WERI-Rb-1 (cell line): ENCODE data around the gene N4BP2L2.
"Not testable (repeated sequence)": the region's sequence is repeated elsewhere in the genome, so short reads cannot be mapped to it uniquely, and the experiment has no call there.

Experiments used
- DNase-seq: peaks from one replicate; pipeline ENCODE4 v3.0.0-alpha.2; 2020
- H3K27ac ChIP-seq: fragments of 250-450 bp; sonication (Bioruptor Pico); 2 replicates; pipeline ENCODE4 v1.5.1; 2020; ENCODE audit warnings: mild to moderate bottlenecking, moderate library complexity
- H3K27me3 ChIP-seq: fragments of 250-450 bp; sonication (Bioruptor Pico); 2 replicates; pipeline ENCODE4 v1.5.1; 2021; ENCODE audit warnings: mild to moderate bottlenecking, low read depth, moderate library complexity; ENCODE audit not compliant: insufficient read depth, severe bottlenecking
- H3K36me3 ChIP-seq: fragments of 250-450 bp; sonication (Bioruptor Pico); 2 replicates; pipeline ENCODE4 v1.5.1; 2020; ENCODE audit warnings: mild to moderate bottlenecking, moderate library complexity
- H3K4me3 ChIP-seq: 2 replicates; pipeline ENCODE4 v1.5.1; 2011; ENCODE audit warnings: low read depth, mild to moderate bottlenecking, control low read depth, low read length
- H3K9me3 ChIP-seq: fragments of 250-450 bp; sonication (Bioruptor Pico); 2 replicates; pipeline ENCODE4 v1.5.1; 2021; ENCODE audit warnings: mild to moderate bottlenecking, moderate library complexity; ENCODE audit not compliant: severe bottlenecking
- TF ChIP-seq, protein P1 (sequence below): IDR thresholded peaks from 2 replicates; pipeline ENCODE4 v1.5.1; 2011; ENCODE audit warnings: low read depth, mild to moderate bottlenecking, control low read depth, inconsistent platforms, low read length

N4BP2L2 gene

DNA sequence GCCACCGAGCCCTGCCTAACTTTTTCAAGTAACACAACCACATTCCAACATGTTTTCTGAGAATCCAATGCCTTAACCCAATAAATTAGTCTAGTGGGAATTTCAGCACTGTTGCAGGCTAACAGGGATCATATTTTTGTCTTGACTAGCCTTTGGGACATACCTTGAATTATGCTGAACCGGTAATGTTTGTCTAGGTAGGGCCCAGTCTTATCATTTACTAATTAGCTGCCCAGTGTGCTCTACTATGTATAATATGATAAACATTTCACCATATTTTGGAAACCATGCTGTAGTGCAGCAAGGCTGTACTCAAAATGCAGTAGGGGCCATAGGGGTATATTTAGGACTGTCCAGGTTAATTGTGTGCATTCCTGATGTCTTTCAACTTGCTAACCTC, 44.4 kb upstream of the N4BP2L2 start:
- DNase-seq: no peak
- no peak overlapping the region for H3K27ac ChIP-seq
- peaks cover 4% of the 10 kb centered on the region for H3K9me3 ChIP-seq
- H3K27me3 ChIP-seq: no peaks in the 10 kb centered on the region
- H3K4me3 ChIP-seq: no peak overlapping the region
- 0 out of 2 replicates have a peak, but pooled peaks cover 2% of the 10 kb centered on the region for H3K36me3 ChIP-seq
- TF ChIP-seq, protein P1, sequence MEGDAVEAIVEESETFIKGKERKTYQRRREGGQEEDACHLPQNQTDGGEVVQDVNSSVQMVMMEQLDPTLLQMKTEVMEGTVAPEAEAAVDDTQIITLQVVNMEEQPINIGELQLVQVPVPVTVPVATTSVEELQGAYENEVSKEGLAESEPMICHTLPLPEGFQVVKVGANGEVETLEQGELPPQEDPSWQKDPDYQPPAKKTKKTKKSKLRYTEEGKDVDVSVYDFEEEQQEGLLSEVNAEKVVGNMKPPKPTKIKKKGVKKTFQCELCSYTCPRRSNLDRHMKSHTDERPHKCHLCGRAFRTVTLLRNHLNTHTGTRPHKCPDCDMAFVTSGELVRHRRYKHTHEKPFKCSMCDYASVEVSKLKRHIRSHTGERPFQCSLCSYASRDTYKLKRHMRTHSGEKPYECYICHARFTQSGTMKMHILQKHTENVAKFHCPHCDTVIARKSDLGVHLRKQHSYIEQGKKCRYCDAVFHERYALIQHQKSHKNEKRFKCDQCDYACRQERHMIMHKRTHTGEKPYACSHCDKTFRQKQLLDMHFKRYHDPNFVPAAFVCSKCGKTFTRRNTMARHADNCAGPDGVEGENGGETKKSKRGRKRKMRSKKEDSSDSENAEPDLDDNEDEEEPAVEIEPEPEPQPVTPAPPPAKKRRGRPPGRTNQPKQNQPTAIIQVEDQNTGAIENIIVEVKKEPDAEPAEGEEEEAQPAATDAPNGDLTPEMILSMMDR: no peak

GRCh38 chr13:32582281-32582680, 43.7 kb upstream of the N4BP2L2 start:
- no peak overlapping the region for H3K27ac ChIP-seq
- H3K9me3 ChIP-seq: peaks cover 11% of the 10 kb centered on the region
- no peaks in the 10 kb centered on the region for H3K27me3 ChIP-seq
- no peak for DNase-seq
- TF ChIP-seq, protein P1: no peak
- no peaks in the 10 kb centered on the region for H3K36me3 ChIP-seq
- no peak overlapping the region for H3K4me3 ChIP-seq

DNA sequence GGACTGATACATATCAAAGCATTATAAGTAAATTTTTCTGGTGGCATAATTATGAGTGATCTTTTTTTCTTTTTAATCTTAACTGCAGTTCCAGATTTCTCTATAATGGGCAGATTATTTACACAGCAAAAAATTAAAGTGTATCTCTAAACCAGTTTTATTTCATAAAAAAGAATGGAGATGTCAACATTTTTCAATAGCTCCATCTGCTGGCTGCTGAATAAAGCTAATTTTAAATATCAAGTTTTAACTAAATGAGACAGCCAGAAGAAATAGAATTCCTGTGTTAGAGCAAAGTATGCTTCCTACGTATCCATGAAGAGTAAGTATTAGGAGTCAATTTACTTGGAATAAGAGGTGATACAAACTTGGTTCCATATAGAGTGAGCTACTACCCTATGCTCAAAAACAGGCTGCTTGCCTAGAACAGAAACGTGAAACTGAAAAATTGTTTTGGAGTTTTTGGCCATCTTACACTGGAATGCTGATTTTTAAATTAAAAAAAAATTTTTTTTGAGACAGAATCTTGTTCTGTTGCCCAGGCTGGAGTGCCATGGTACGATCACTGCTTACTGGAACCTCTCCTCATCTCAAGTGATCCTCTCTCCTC, 42.7 kb upstream of the N4BP2L2 start:
- Histone ChIP-seq H3K36me3 (no peaks in the 10 kb centered on the region), H3K9me3 (peaks cover 11% of the 10 kb centered on the region), H3K4me3 (no peak overlapping the region), H3K27ac (no peak overlapping the region), H3K27me3 (no peaks in the 10 kb centered on the region)
- TF ChIP-seq, protein P1: 0 out of 2 replicates have a peak, but pooled peaks have one; percentile 9
- DNase-seq: no peak

DNA sequence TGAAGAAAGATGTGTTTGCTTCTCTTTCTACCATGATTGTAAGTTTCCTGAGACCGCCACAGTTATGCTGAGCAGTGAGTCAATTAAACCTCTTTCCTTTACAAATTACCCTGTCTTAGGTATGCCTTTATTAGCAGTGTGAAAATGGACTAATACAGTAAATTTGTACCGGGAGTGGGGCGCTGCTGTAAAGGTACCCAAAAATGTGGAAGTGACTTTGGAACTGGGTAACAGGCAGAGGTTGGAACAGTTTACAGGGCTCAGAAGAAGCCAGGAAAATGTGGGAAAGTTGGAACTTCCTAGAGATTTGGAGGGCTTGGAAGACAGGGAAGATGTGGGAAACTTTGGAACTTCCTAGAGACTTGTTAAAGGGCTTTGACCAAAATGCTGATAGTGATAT, 38.4 kb upstream of the N4BP2L2 start:
- Histone ChIP-seq H3K36me3 (no peaks in the 10 kb centered on the region), H3K4me3 (no peak overlapping the region), H3K27me3 (no peaks in the 10 kb centered on the region), H3K9me3 (peaks cover 11% of the 10 kb centered on the region), H3K27ac (no peak overlapping the region)
- TF ChIP-seq, protein P1: no peak
- DNase-seq: no peak

DNA sequence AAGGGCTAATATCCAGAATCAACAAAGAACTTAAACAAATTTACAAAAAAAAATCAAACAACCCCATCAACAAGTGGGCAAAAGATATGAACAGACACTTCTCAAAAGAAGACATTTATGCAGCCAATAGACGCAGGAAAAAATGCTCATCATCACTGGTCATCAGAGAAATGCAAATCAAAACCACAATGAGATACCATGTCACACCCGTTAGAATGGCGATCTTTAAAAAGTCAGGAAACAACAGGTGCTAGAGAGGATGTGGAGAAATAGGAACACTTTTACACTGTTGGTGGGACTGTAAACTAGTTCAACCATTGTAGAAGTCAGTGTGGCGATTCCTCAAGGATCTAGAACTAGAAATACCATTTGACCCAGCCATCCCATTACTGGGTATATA, 37.1 kb upstream of the N4BP2L2 start:
- H3K27me3 ChIP-seq, H3K4me3 ChIP-seq, DNase-seq, H3K27ac ChIP-seq, H3K36me3 ChIP-seq: not testable (repeated sequence)
- H3K9me3 ChIP-seq: peaks cover 11% of the 10 kb centered on the region

DNA sequence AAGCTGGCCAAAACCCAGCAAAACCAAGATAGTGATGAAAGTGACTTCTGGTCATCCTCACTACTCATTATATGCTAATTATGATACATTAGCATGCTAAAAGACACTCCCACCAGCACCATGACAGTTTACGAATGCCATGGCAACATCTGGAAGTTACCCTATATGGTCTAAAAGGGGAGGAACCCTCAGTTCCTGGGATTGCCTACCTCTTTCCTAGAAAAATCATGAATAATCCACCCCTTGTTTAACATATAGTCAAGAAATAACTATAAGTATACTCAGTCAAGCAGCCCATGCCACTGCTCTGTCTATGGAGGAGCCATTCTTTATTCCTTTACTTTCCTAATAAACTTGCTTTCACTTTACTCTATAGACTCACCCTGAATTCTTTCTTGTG, 22.2 kb upstream of the N4BP2L2 start:
- H3K27ac ChIP-seq, H3K9me3 ChIP-seq, H3K27me3 ChIP-seq, H3K36me3 ChIP-seq, DNase-seq, H3K4me3 ChIP-seq: not testable (repeated sequence)

- TF ChIP-seq, protein P1: no peak
- DNase-seq: no peak
- no peaks in the 10 kb centered on the region for H3K27me3 ChIP-seq
- no peak overlapping the region for H3K4me3 ChIP-seq
- H3K36me3 ChIP-seq: no peaks in the 10 kb centered on the region
- no peak overlapping the region for H3K27ac ChIP-seq
- H3K9me3 ChIP-seq: no peaks in the 10 kb centered on the region
Measured at GRCh38 chr13:32555613-32556012, 17.0 kb upstream of the N4BP2L2 start.
